Stimulated activated CD4-positive, alpha-beta T cell treated with anti-CD3 and anti-CD28 coated beads, Interleukin-1b, Interleukin-23, amount 100 ng/mL, for 48 hours (primary cell): ENCODE data around the gene KLK15.

Source experiments
- DNase-seq: peaks from one replicate; pipeline ENCODE4 v3.0.0-alpha.2; 2020

The KLK15 gene

DNA sequence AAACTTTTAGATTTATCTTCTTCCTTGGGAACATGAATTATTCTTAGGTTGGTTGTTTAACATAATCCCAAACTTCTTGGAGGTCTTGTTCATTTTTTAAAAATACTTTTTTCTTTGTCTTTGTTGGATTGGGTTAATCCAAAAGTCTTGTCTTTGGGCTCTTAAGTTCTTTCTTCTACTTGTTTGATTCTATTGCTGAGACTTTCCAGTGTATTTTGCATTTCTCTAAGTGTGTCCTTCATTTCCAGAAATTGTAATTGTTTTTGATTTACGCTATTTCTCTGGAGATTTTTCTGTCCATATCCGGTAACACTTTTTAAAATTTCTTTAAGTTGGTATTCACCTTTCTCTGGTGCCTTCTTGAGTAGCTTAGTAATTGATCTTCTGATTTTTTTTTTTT is 9.8 kb upstream of the KLK15 start:
- no peak for DNase-seq

DNA sequence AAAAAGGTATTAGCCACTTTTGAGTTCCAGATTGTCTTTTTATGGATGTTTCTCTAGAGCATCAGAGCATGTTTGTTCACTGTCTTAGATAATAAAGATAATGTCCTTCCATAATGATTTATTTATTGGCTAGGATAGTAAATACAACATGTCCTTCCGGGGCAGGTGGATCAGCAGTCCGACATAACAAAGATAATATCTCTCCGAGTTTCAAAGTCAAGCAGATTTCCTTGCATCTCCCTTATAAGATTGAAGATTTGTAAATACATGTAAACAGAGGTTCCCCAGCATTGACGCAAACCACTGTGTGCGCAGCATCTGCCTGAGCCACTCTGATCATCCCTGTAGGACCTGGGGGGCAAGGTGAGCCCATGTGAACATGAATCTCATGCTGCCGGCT is 8.8 kb upstream of the KLK15 start:
- DNase-seq: no peak

DNA sequence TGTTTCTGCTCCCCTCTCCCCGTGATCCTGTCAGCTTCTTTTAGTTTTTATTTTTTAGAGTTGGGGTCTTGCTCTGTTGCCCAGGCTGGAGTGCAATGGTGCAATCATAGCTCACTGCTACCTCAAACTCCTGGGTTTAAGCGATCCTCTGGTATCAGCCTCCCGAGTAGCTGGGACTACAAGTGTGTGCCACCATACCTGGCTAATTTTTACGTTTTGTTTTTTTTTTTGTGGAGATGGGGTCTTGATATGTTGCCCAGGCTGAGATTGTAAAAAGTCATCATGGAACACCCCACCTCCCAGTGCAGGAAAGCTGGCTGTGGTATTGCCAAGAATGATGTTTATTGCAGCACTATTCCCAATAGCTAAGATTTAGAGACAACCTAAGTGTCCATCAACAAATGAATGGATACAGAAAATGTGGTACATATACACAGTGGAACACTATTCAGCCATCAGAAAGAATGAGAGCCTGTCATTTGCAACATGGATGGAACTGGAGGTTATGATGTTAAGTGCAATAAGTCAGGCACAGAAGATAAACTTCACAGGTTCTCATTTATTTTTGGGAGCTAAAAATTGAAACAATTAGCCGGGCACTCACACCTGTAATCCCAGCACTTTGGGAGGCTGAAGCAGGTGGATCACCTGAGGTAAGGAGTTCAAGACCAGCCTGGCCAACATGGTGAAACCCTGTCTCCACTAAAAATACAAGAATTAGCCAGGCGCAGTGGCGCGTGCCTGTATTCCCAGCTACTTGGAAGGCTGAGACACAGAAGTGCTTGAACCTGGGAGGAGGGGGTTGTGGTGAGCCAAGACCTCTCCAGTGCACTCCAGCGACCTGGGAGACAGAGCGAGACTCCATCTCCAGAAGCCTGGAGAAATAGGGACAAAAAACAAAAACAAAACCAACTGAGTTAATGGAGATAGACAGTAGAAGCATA is 6.6 kb upstream of the KLK15 start:
- no peak for DNase-seq

DNA sequence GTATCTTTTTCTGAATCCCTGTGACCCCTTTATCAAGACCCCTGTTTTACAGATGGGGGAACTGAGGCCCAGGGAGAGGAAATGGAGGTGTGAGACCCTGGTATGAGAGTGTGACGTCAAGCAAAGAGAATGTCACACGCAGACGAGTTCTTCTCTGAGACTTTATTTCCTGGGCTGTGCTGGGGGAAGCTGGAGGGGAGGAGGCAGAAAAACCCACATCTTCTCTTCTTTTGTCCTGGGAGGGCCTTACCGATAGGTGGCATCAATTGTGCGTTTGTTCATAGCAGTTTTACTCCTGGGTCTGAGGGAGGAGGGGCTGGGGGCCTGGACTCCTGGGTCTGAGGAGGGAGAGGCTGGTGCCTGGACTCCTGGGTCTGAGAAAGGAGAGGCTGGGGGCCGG is 4.9 kb upstream of the KLK15 start:
- no peak for DNase-seq

DNA sequence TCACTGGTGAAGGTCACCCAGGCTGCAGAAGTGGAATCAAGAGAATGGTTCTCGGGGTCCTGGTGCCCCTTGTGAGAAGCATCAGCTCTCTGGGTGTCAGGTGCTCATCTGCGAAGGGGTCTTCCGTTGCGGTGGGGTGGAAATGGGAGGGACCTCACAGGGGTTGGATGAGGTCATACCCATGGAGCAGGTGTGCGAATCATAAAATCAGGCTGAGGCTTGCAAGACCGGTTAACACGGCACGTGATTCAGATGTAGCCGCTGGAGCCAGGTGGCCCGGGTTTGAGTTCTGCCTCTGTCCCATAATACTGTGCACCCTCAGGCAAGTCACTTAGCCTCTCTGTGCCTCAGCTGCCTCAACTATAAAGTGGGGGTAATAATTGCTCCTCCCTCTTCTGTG is 3.9 kb upstream of the KLK15 start:
- no peak for DNase-seq

DNA sequence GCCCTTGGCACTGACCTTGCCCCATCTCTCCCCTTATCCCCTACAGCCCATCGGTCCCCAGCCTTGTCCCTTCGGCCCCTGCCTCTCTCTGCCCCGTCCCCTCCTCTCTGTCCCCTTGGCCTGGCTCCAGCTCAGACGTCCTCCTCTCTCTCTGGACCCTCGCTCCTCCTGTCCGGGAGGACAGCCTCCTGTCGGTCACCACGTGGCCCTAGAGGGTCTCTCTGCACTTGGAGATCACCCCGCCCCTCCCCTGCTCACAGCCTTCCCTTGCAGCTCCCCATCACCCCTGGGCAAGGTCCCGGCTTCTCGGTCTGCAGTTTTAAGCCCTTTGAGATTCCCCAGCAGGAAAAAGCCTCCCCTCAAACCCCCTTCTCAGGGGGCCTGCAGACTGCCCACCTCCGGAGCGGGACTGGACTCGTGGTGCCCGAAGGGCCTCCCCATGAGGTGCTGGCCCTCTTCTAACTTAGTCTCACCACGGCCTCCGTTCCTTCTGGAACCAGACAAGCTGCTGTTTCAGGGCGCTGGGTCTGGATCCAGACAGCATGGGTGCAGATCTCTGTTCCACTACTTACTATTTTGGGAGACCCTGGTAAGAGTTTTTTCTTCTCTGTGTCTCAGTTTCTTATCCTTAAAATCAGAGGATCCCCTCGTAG is 3.3 kb upstream of the KLK15 start:
- DNase-seq: no peak

DNA sequence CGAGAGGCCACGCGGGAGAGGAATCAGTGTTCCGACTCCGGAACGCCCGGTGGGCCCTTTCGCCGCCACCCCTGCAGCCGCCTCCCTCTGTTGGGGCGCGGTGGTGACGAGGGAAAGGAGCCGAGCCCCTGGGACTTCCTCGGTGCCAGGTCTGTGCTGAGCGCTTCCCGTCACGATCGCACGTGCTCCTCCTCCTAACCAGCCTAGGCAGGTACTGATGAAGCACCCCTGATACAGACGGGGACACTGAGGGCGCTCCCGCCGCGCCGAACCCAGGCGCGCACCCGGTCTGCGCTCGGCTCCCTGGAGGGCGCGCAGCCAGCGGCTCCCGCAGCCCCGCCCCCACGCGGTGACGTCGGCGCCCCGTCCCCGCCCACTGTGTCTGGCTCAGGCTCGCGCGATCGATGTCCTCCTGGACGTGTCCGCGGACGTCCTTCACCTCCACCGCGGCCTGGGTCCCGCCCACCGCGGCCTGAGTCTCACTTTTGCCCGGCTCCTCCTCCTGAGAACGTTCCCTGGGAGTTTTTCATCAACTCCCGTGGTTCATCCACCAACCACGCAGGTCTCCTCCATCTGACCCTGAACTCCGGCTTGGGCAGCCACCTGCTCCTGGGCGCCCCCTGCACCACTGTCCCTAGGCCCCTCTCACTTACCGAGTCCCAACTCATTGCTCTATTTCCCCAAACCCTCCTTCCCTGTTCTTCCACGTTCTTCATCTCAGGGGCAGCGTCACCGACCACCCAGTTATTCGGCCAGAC is 2.6 kb upstream of the KLK15 start:
- peak; percentile 68 for DNase-seq

DNA sequence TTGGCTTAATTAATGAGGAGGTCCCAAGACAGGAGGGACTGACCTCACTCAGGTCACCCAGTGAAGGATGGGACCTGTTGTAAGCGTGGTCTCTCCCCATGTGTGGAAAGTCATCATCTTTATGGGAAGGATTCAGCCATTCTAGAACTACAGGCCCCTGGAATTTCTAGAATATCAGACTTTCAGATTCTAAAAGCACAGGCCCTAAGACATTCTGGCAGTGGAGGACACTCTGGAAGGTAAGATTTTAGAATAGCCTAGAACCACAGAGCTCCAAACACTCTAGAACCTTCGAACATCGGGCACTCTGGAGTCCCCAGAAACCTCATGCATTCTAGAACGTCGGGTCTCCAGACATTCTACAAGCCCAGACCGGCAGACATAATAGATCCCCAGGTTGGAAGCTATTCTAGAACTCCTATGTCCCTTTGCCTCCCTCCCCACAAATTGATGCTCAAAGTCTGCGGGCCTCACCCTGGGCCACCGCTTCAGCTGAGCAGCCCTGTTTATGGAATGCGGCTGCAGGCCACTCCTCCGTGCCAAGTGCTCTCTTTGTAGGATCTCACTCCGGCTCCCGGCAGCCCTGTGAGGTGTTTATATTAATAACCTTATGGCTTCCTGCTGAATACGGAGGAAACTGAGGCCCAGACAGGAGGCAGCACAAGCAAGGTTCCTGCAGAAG is 1.9 kb upstream of the KLK15 start:
- DNase-seq: no peak

DNA sequence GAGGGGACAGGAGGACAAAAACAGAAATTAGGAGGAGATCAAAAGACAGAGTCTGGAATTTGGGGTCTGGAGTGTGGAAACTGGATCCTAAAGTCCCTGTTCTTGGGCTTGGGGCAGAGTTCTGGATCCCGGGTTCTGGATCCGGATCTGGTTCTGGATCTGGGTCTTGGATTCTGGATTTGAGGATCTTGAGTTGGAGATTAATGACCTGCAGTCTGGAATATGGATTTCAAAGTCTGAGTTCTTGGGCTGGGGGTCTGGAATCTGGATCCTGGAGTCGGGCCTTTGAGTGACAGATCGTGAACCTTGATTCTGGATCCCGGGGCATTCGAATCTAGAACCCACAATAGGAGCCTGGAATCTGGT is 411 bp upstream of the KLK15 start:
- no peak for DNase-seq

DNA sequence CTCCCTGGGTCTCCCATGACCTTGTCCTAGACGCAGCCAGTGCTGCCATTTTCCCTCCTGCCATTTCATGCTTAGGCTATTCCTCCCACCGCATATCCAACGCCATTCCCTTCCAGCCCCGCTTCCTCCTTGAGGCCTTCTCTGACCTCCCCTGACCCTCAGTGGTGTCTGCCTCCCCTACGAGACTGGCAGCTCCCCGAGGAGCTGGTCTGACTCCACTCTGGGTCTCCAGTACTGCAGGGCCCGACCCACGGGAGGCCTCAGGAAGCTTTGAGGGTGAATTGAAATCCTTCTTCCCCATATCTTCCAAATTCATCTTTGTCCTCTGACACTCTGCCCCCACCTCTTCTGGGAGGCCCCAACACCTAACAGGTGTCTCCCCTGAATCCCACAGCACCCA is 708 bp downstream of the KLK15 start:
- no peak for DNase-seq

DNA sequence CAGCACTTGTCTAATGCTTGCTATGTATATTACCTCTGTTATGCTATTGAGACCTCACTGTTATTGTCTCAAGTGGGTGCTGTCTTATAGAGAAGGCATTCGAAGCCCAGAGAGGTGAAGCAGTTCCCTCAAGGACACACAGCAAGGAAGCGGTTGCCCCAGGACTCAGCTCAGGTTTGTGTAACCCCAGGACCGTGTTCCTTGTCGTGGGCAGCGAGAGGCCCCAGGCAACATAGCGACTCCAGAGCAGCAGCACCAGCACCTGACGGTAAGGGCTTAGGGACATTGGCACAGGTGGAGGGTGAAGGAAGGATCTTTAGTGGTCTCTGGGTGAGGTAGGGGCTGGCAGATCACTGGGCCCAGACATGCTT is 2.4 kb downstream of the KLK15 start:
- DNase-seq: no peak

DNA sequence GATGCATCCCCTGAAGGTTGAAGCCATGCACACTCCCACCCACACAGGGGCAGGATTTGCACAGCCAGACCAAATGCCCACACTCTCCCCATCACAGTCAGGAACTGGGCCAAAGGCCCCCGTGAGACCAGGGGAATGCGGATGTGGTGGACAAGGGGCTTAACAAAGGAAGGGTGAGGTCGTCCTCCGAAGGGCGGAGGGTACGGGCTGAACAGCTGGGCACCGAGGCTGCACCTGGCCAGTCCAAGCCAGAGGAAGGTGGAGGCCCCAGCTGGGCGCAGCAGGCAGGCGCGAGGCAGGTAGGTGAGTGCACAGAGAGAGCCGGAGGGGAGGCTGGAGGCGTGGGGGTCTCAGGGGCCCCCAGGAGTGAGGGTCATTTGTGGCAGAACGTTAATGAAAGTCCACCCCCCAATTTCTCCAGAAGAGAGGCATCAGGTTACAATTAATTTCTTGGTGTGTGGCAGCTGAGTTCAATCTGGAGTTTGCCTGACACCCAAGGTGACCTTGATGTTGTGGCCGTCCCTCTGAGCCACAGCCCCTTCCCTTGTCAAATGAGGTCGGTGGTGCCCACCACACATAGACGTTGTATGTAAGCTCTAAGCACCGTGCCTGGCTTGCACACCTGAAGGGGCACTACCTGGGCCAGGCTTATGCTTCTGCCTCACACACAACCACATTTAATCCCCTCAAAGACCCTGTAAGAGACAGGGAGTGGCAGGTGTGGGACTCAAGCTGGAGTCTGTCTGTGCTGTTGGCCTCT is 2.9 kb downstream of the KLK15 start:
- no peak for DNase-seq

DNA sequence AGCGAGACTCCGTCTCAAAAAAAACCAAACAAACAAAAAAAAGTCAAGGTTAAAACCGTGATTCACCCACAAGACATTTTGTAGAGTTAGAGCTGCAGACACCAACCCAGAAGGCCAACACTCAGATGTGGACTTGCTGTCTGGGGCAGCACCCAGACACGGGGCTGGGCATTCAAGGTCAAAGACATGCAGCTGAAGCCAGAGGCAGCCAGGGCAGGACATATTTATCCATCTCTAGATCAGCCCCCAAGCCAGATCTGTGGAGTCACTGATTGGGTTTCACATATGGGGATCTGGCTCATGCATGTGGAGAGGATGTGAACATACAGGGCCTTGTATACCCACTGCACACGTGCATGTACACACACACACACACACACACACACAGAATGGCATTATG is 3.6 kb downstream of the KLK15 start:
- DNase-seq: no peak

DNA sequence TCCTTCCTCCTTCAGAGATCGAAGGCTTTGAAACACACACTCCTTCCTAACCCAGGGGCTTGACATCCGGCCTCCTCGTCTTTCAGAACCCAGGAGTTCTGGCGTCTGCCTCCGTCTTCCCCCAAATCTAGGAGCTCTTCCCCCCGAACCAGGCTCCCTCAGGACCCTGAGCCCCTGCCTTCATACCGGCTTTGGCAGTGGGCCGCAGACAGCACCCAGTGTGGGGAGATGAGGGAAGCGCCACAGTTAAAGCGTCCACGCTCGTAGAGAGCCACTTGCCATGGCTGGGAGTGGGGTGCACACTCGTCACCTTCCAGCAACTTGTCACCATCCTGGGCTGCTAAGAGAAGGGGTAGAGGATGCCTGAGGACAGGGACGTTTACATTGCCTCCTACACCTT is 5.9 kb downstream of the KLK15 start:
- no peak for DNase-seq

DNA sequence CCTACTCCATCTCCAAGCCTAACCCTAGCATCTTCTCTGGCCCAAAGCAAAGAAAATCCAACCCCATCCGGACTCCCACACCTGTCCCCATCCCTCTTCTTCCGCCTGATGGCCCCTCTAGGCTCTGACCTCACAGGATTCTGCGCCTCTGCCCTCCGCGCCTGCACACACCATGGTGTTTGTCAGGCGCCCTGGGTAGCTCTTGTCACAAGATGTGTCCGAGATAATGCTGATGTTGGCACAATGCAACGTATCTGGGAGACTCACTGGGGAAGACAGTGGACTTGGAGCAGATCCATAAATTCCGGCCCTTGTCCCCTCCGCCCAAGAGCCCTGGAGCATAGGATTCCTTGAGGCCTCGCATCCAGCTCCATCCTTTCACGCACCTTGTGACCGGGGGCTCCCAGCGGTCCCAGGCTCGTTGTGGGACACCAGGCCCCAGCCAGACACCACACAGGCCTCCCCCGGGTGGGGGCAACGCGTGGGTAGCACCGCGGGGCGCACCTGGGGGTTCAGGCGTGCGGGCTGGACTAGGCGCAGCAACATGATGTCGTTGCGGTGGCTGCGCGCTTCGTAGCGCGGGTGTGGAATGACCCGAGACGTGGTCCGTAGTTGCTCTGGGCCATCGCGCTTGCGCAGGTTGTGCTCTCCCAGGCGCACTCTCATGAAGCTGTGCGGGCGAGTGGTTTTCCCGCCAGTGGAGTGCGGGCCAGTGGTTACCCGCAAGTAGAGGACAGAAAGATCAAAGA is 6.7 kb downstream of the KLK15 start:
- no peak for DNase-seq

DNA sequence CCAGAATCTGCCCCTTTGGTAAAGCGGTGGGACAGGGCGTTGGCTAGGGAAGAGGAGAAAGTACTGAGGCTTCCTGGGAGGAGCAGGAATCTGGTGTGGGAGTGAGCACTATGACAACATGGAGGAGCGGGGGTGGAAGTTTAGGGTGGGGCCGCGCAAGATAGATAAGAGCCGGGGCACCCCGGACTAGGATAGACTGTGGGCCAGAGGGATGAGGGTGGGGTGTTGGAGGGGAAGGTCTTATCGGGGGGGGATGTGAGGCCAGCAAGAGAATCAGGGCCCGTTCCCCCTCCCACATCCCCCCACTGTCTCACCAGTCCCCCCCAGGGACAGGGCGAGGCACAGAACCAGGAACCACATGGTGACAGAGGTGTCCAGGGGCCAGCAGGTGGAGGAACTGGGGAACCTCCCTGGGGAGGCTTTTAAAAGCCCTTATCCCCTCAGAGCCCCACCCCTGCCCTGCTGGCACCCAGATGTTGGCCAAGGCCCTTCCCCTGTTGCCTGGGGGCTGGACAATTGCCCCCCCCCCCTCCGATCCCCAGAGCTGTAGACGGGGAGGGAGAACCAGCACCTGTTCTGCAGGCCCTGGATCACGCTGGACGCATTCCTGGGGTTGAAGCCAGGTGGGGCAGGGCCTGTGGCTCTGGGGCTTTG is 9.9 kb downstream of the KLK15 start, which contains the start of gene KLK1:
Gene KLK1, minus strand, starts transcription at position 399 of the 654 bp plus-strand sequence. Its CDS starts 39 bp downstream, at position 360.
- DNase-seq: no peak

DNA sequence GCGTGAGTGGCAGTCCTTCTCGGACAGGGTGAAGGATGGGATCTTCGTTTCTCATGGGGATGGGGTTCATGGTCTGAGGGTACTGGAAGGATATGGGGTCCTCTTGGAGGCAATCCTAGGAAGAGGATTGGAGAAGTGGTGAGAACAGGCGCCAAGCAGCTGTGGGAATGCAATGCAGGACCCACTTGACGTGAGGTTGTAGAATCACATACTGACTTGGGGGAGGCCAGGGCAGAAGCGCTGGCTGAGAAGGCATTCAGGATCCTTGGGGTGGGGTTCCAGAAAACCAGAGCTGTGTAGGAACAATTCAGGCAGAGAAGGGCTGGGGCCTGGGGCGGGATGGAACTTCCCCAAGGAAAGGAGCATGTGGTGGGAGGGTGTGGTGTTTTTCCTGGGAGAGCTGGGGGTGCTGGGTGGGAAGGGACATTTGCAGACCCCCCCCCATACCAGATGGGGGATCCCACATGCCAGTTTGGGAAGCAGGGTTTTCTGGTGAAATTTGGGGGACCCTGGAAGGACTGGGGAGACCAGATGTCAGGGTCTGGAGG is 10.6 kb downstream of the KLK15 start:
- DNase-seq: no peak

DNA sequence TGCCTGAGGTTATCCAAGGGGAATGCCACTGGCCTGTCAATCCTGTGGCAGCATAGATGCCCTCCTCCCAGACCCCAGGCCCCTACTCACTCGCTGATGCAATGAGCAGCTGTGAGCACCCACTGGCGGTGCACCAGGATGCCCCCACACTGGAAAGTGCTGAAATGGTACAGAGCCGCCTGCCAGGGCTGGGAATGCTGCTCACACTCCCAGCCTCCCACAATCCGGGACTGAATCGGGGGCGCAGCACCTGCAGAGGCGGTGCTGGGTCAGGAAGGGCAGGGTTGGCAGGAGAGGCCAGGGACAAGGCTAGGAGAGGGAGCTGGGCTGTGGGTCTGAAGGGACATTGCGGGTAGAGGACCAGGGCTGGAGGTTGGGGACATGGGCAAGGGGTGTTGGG is 11.8 kb downstream of the KLK15 start:
- no peak for DNase-seq

DNA sequence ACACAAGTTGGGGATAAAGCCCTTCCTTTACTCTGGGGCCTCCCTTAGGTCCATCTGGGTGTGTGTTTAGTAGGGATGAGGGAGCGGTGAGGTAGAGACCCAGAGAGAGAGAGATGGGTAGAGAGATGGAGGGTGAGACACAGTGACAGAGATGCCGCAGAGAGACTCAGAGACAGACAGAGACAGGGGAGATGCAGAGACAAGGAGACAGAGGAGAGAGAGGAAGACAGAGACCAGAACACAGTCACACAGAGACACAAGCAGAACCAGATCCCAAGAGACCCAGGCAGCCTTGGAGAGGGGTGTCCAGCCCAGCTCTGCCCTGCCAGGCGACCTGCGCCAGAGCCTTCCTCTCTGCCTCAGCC is 12.1 kb downstream of the KLK15 start:
- DNase-seq: no peak

DNA sequence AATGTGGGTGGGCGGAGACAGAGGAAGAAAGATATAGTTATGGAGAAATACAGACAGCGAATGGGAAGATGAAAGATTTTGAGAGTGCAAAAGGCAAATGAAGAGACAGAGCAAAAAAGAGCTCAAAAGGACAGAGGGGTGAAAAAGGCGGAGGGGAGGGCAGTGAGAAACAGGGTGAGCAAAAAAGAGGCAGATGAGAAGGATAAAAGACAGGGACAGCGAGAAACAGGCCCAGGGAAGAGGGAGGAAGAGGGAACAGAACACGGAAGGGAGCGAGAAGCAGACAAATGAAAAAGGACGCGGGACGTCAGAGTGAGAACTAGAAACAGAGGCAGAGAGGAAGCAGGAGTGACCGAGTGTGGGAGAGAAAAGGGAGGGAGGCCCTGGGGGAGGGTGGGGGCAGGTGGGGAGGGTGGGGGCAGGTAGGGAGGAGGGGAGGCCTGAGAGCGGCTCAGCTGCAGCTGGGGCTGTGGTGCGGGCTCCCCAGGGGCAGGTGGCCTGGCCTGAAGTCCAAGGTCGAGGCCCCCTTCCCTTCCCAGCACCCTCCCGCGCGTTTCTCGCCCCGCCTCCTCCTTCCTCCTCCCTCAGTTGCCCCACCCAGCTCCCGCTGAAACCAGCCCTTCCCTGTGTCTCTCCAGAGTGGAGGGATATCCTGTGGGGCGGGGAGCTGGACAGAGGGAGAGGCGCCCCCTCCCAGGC is 12.7 kb downstream of the KLK15 start:
- DNase-seq: no peak
